Left forelimb (tissue), 1 donor: ENCODE results near the gene IPO11.
"Not testable (repeated sequence)": the region's sequence is repeated elsewhere in the genome, so short reads cannot be mapped to it uniquely, and the experiment has no call there.

Experiments
- DNase-seq: peaks from one replicate; pipeline ENCODE4 v3.0.0-alpha.2; 2018; ENCODE audit warnings: low spot score

The IPO11 gene

DNA sequence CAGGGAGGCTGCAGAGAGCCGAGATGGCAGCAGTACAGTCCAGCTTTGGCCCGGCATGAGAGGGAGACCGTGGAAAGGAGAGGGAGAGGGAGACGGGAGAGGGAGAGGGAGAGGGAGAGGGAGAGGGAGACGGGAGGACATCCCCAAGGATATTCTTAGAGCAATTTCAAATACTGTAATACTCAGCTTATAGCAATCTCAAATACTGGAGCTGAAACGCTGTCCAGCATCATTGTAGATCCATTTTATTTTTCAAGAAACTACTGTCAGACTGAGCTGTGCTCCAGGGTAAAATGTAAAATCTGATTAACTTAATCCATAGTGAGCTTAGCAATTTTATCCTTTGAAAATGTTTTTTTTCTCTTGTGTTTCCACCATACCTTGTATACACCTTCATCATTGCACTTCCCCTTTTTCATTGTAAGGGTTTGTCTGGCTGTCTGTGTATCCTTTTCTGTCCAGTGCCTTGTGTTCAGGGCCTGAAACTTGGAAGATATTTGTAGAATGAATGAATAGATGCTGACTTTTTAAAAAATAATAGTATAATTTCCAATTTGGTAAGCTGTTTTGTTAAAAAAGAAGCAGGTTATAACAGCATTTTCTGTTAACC lies 102.1 kb downstream of the IPO11 start:
- DNase-seq = no peak

DNA sequence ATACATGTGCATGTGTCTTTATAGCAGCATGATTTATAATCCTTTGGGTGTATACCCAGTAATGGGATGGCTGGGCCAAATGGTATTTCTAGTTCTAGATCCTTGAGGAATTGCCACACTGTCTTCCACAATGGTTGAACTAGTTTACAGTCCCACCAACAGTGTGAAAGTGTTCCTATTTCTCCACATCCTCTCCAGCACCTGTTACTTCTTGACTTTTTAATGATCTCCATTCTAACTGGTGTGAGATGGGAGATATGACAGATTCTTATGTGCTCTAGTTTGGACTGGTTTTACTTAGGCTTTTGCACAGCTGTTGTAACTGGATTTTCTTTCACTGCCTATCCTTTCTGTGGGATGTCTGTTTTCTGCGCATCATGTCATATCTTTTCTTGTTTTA lies 108.2 kb downstream of the IPO11 start:
- DNase-seq = not testable (repeated sequence)

DNA sequence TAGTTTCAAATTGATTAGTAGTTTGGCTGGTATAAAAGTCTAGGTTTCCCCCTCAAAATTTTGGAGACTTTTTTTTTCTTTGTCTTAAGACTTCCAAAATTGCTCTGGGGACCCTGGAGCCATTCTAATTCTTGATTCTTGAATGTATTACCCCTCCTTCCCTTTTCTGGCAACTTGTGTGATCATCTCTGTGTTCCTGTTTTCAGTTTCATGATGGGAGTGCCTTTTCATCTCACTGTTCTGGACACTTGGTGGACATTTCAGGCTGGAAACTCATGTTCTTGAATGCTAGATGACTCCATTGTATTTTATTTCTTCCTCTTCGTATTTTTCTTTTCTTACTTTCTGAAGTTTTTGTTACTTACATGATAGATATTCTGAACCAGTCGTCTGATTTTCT lies 108.8 kb downstream of the IPO11 start:
- DNase-seq = no peak

- no peak for DNase-seq
Observed at GRCh38 chr5:62522811-62523210, 110.2 kb downstream of the IPO11 start.

- DNase-seq = no peak
Observed at GRCh38 chr5:62533597-62533996, 121.0 kb downstream of the IPO11 start.

- no peak for DNase-seq
Observed at GRCh38 chr5:62534461-62535236, 122.1 kb downstream of the IPO11 start.

DNA sequence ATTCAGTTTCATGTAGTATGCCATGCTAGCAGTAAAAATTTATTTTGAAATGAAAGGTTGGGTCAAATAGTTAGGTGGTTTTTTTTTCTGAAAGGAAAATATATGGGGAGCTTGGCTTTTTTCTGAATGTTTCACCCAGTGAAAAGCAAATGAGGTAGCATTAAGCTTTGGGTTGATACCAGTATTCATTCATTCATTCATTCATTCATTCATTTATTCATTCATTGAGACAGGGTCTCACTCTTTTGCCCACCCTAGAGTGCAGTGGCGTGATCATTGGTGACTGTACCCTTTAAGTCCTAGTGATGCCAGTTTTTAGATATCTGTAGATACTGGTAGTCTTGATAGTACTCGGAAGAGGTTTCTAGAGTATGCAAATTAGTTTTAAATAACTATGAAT lies 123.7 kb downstream of the IPO11 start:
- no peak for DNase-seq

DNA sequence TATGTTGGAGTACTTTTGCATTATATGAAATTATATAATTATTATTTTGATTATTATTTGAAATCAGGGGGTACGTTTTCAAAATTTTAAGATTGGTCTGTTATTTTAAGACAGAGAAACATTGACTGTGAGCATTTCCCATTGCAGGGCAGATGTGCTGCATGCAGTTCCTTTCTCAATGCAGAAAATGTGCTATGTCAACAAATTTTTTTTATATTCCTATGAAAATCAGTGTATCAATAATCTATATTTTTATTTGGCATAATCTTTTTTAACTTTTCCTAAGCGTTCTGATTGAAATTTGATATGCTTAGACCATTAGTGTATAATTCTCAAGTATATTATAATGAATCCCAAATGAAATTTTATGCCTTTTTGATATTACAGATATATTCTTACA lies 124.2 kb downstream of the IPO11 start:
- no peak for DNase-seq

- DNase-seq = no peak
Observed at GRCh38 chr5:62538017-62538942, 125.7 kb downstream of the IPO11 start.

- DNase-seq = no peak
Observed at GRCh38 chr5:62542720-62543119, 130.2 kb downstream of the IPO11 start.

DNA sequence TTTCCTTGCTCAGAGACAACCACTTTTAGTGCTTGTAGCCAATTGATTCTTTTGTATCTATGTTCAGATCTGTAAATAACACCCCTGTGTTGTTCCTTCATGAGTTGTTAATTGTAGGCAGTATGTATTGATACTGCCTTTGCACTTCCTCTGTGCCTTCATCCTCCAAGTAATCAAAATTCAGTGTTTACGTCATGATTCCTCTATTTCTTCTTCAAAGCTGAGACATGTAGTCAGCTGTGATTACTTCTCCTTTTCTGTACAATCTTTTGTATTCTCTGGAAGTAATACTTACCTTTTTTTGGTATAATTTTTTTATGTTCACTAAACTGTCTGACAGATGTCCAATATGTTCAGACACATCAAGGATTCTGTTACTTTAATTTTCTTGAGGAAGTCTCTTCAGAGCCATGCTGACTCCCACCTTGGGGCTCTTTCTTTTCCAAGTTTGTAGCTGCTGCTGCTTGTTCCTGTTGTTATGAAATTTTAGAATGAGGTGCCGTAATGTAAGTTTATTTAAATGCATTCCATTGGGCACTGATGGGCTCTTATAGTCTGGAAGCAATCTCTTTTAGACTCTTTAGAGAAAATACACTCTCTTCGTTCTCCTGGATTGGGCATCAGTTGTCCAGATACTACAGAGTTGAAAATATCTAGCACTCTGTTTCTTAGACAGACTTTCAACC lies 135.5 kb downstream of the IPO11 start:
- no peak for DNase-seq

- DNase-seq = no peak
Observed at GRCh38 chr5:62550103-62550502, 137.5 kb downstream of the IPO11 start.

- no peak for DNase-seq
Observed at GRCh38 chr5:62555930-62556329, 143.4 kb downstream of the IPO11 start.

- DNase-seq = no peak
Observed at GRCh38 chr5:62558941-62559340, 146.4 kb downstream of the IPO11 start.

- DNase-seq = no peak
Observed at GRCh38 chr5:62560786-62561185, 148.2 kb downstream of the IPO11 start.

GRCh38 chr5:62561896-62562295 lies 149.3 kb downstream of the IPO11 start:
- DNase-seq = no peak

GRCh38 chr5:62562867-62563266 lies 150.3 kb downstream of the IPO11 start:
- no peak for DNase-seq

DNA sequence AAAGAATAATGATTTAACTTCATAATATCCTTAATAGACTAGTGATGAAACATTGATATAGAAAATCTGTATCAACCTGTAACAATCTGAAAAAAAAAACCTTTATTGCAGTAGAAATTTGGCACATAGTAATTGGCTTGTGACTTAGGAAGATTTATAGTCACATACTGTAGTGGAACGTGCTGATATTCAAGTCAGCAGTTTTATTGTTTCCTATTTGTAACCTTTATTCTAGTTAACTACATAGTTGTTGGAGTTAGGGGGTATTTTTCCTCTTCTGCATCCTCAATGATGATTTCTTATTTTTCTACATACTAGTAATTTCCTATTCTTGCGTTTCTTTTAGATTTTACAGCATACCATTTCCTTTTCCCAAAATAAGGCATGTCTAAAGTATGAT lies 151.5 kb downstream of the IPO11 start:
- DNase-seq = no peak

DNA sequence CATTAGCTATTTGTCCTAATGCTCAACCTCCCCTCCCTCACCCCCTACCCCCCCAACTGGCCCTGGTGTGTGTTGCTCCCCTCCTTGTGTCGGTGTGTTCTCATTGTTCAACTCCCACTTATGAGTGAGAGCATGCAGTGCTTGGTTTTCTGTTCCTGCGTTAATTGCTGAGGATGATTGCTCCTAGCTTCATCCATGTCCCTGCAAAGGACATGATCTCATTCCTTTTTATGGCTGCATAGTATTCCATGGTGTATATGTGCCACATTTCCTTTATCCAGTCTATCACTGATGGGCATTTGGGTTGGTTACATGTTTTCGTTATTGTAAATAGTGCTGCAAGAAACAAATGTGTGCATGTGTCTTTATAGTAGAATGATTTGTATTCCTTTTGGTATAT lies 153.2 kb downstream of the IPO11 start:
- DNase-seq = not testable (repeated sequence)

- DNase-seq = no peak
Observed at GRCh38 chr5:62568143-62568542, 155.6 kb downstream of the IPO11 start.

DNA sequence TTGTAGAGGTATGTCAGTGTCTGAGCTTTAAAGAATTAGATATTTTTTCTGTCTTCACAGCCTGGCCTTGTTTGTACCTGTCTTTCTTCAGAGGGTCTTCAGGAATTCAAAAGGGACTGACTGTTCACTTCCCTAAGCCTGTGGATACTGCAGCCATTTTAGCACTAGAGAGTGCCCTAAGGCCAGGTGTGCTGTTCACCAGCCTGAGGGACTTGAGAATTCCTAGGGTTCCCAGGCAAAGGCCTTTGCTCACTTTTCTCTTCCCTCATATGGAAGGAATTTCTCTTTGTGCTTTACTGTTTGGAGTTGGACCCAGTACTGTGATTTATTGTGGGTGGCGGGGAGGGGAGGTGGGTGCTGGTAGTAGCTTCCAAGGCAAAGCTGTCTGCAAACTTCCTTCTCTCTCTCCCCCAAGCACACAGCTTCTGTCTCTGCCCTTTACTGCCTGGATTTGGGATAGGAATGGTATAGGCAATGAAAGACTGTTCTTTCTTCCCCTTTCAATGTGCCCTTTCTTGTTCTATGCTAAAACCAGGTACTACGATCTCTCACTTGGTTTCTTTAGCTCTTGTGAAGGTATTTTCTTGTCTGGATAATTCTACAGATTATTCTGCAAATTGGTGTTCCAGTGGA lies 156.4 kb downstream of the IPO11 start:
- DNase-seq = no peak

DNA sequence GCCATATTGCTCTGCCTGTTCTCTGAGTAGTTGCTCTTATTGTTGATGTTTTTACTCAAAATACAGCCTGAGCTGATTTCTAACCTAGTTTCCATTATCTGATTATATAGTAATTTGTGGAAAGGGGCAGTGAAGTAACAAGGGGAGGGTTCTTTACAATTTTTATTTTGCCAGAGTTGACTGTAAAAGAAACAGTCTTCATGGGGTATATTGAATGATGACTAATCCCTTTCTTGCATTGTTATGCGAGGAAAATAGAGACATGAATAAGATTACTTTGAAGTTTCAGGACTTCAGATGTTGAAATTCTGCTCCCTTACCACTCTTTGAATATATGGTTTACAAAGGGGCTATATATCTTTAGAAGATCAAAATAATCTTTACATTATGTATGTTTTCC lies 156.9 kb downstream of the IPO11 start:
- no peak for DNase-seq
